H1 (cell line): Measurements from ENCODE around the gene MAP2K7. TPM values are rescaled to one million over a fixed set of nuclear protein-coding genes. Genes with fewer than 3 reads are reported as not detected.

ENCODE experiments used
- CTCF ChIA-PET: fragments of 300-600 bp; sonication (Branson Sonifier 250); formaldehyde crosslinking; loops from one replicate; lab custom pipeline; 2021; ENCODE audit not compliant: partially characterized antibody; lab: Charles Lee
- POLR2A ChIA-PET: fragments of 300-600 bp; sonication (Branson Sonifier 250); formaldehyde crosslinking; loops from one replicate; lab custom pipeline; 2021; ENCODE audit warnings: inconsistent platforms; ENCODE audit not compliant: partially characterized antibody; lab: Charles Lee
- DNase-seq, 2 experiments: peaks; one replicate each; pipeline versions ENCODE4 v3.0.0 to v3.0.0-alpha.2; 2010 to 2022; ENCODE audit warnings: low spot score in 2 of 2, low read depth in 1 of 2, mixed read lengths in 1 of 2
- FAIRE-seq: peaks from 2 replicates; lab custom pipeline; 2011; peaks lifted over from hg19 to GRCh38; lab: Jason Lieb, UNC
- H2AFZ ChIP-seq: 2 replicates; pipeline ENCODE4 v1.8.1; 2012; ENCODE audit warnings: low read length, inconsistent platforms
- H2AK5ac ChIP-seq: 2 replicates; pipeline ENCODE4 v1.6.1; 2013; ENCODE audit warnings: low read depth, low read length
- H2BK120ac ChIP-seq: replicated peaks from 2 replicates; pipeline ENCODE3; 2013; ENCODE audit warnings: low read depth, low read length, inconsistent platforms
- H2BK12ac ChIP-seq: 2 replicates; pipeline ENCODE4 v1.6.1; 2013; ENCODE audit warnings: low read depth, low read length
- H2BK15ac ChIP-seq: 2 replicates; pipeline ENCODE4 v1.6.1; 2013; ENCODE audit warnings: low read length
- H2BK20ac ChIP-seq: 2 replicates; pipeline ENCODE4 v1.6.1; 2013; ENCODE audit warnings: low read length
- H2BK5ac ChIP-seq: 2 replicates; pipeline ENCODE4 v1.6.1; 2013; ENCODE audit warnings: low read depth, low read length
- H3K14ac ChIP-seq: 2 replicates; pipeline ENCODE4 v1.6.1; 2013; ENCODE audit warnings: inconsistent platforms; ENCODE audit not compliant: insufficient read length
- H3K18ac ChIP-seq: 2 replicates; pipeline ENCODE4 v1.6.1; 2013; ENCODE audit warnings: low read length; ENCODE audit errors: extremely low read depth
- H3K23ac ChIP-seq: 2 replicates; pipeline ENCODE4 v1.6.1; 2013; ENCODE audit warnings: inconsistent platforms; ENCODE audit not compliant: insufficient read length
- H3K23me2 ChIP-seq: 2 replicates; pipeline ENCODE4 v1.6.1; 2013; ENCODE audit warnings: low read depth, low read length
- H3K27ac ChIP-seq: 2 replicates; pipeline ENCODE4 v1.6.1; 2011; ENCODE audit warnings: low read depth, low read length, inconsistent platforms
- H3K27me3 ChIP-seq, 4 experiments: replicated peaks in 1 of 4; 1 replicate in 1 of 4; 2 replicates in 3 of 4; pipeline versions ENCODE4 v1.6.1 to v1.8.1; 2011 to 2013; ENCODE audit warnings: low read length in 3 of 4, mild to moderate bottlenecking in 3 of 4, inconsistent platforms in 2 of 4, mixed read lengths in 2 of 4, moderate library complexity in 1 of 4; ENCODE audit not compliant: control insufficient read depth in 3 of 4, insufficient read depth in 3 of 4; ENCODE audit errors: extremely low read depth in 1 of 4
- H3K36me3 ChIP-seq, 4 experiments: 2 replicates each; pipeline versions ENCODE4 v1.6.1 to v1.8.1; 2011 to 2013; ENCODE audit warnings: mild to moderate bottlenecking in 4 of 4, low read length in 3 of 4, moderate library complexity in 2 of 4, control low read depth in 1 of 4, inconsistent platforms in 1 of 4; ENCODE audit not compliant: insufficient read depth in 4 of 4, control insufficient read depth in 2 of 4
- H3K4ac ChIP-seq: replicated peaks from 2 replicates; pipeline ENCODE3; 2013; ENCODE audit warnings: low read length, low read depth, mixed read lengths, inconsistent platforms; ENCODE audit not compliant: insufficient read length
- H3K4me1 ChIP-seq, 4 experiments: replicated peaks in 1 of 4; 1 replicate in 1 of 4; 2 replicates in 3 of 4; pipeline versions ENCODE4 v1.6.1 to v1.8.1; 2011 to 2013; ENCODE audit warnings: low read length in 3 of 4, inconsistent platforms in 2 of 4, mixed read lengths in 1 of 4; ENCODE audit not compliant: insufficient read depth in 4 of 4, control insufficient read depth in 3 of 4
- H3K4me2 ChIP-seq, 2 experiments: 2 replicates each; pipeline versions ENCODE4 v1.6.1 to v1.8.1; 2011 to 2013; ENCODE audit warnings: low read depth in 2 of 2, low read length in 2 of 2, control low read depth in 1 of 2, inconsistent platforms in 1 of 2, mild to moderate bottlenecking in 1 of 2; ENCODE audit not compliant: insufficient read depth in 1 of 2
- H3K4me3 ChIP-seq, 4 experiments: fragments of 200-600, 300-600 bp in 1 of 4; sonication (generic), shearing (Covaris generic), sonication (Bioruptor Twin) in 1 of 4; 2 replicates each; pipeline versions ENCODE4 v1.5.1 to v1.8.1; 2011 to 2016; ENCODE audit warnings: low read length in 4 of 4, low read depth in 3 of 4, control low read depth in 2 of 4, inconsistent platforms in 2 of 4, mild to moderate bottlenecking in 2 of 4, mixed read lengths in 1 of 4, moderate library complexity in 1 of 4; ENCODE audit not compliant: insufficient read depth in 2 of 4; ENCODE audit errors: extremely low read depth in 1 of 4
- H3K56ac ChIP-seq: replicated peaks from 2 replicates; pipeline ENCODE3; 2013; ENCODE audit warnings: low read depth, mild to moderate bottlenecking, mixed read lengths, low read length, inconsistent platforms; ENCODE audit not compliant: insufficient read length
- H3K79me1 ChIP-seq: 2 replicates; pipeline ENCODE4 v1.6.1; 2013; ENCODE audit warnings: low read depth, low read length, control low read depth
- H3K79me2 ChIP-seq, 2 experiments: 2 replicates each; pipeline versions ENCODE4 v1.6.1 to v1.8.1; 2012 to 2013; ENCODE audit warnings: low read length in 2 of 2, mild to moderate bottlenecking in 2 of 2, inconsistent platforms in 1 of 2; ENCODE audit not compliant: insufficient read depth in 2 of 2, control insufficient read depth in 1 of 2
- H3K9ac ChIP-seq, 4 experiments: replicated peaks in 1 of 4; 1 replicate in 1 of 4; 2 replicates in 3 of 4; pipeline versions ENCODE4 v1.6.1 to v1.8.1; 2011 to 2013; ENCODE audit warnings: low read depth in 3 of 4, low read length in 3 of 4, control low read depth in 2 of 4, mild to moderate bottlenecking in 2 of 4, moderate library complexity in 2 of 4, inconsistent platforms in 1 of 4; ENCODE audit errors: extremely low read depth in 1 of 4
- H3K9me3 ChIP-seq, 2 experiments: 2 replicates each; pipeline versions ENCODE4 v1.6.1 to v1.8.1; 2012 to 2013; ENCODE audit warnings: mild to moderate bottlenecking in 2 of 2, moderate library complexity in 2 of 2, control low read depth in 1 of 2, inconsistent platforms in 1 of 2, low read depth in 1 of 2, low read length in 1 of 2, mixed read lengths in 1 of 2; ENCODE audit not compliant: insufficient read depth in 2 of 2
- H4K20me1 ChIP-seq, 2 experiments: replicated peaks in 1 of 2; 2 replicates each; pipeline versions ENCODE3 to v1.8.1; 2011 to 2013; ENCODE audit warnings: inconsistent platforms in 2 of 2, low read length in 2 of 2, mild to moderate bottlenecking in 1 of 2; ENCODE audit not compliant: insufficient read depth in 2 of 2, control insufficient read depth in 1 of 2
- H4K5ac ChIP-seq: 2 replicates; pipeline ENCODE4 v1.6.1; 2013; ENCODE audit warnings: low read length, low read depth, mixed read lengths, inconsistent platforms; ENCODE audit not compliant: insufficient read length
- H4K8ac ChIP-seq: 2 replicates; pipeline ENCODE4 v1.8.0; 2013; ENCODE audit warnings: mild to moderate bottlenecking, moderate library complexity, low read length, inconsistent platforms; ENCODE audit not compliant: insufficient read depth; ENCODE audit errors: extremely low read depth
- H4K91ac ChIP-seq: replicated peaks from 2 replicates; pipeline ENCODE3; 2013; ENCODE audit warnings: low read length, mixed read lengths, inconsistent platforms; ENCODE audit not compliant: insufficient read length
- KDM1A ChIP-seq: fragments of 200-600, 300-600 bp; sonication (generic); IDR thresholded peaks from 2 replicates; pipeline ENCODE4 v1.7.1; 2016; ENCODE audit warnings: mild to moderate bottlenecking, low read length, borderline replicate concordance
- KDM4A ChIP-seq: IDR thresholded peaks from one replicate; pipeline ENCODE4 v1.7.1; 2012; ENCODE audit warnings: low read depth, mild to moderate bottlenecking, moderate library complexity, low read length, inconsistent platforms; ENCODE audit not compliant: severe bottlenecking
- SP1 ChIP-seq: IDR thresholded peaks from 2 replicates; pipeline ENCODE4 v1.6.1; 2011; ENCODE audit warnings: low read depth, low read length
- WGBS, 2 experiments: shearing (Covaris generic) in 1 of 2; methylation state at CpG; one replicate each; pipeline versions ENCODE4 v1.1.6 to v1.1.7; 2013 to 2015; ENCODE audit warnings: low lambda C conversion rate in 2 of 2, mixed read lengths in 2 of 2, inconsistent platforms in 1 of 2, low coverage in 1 of 2, missing lambda C conversion rate in 1 of 2; ENCODE audit not compliant: insufficient replicate concordance in 2 of 2, insufficient coverage in 1 of 2, insufficient read length in 1 of 2; ENCODE audit errors: extremely low coverage in 1 of 2, missing lambda C conversion rate in 1 of 2; 5-methylcytosine and 5-hydroxymethylcytosine counted together
- polyA plus RNA-seq, 7 experiments: library from polyadenylated mRNA; depleted of rRNA in 3 of 7; stranded (reverse) in 5 of 7; unstranded in 2 of 7; fragments of >200 nt in 5 of 7; fragments of 200-250 nt in 2 of 7; gene quantifications; 1 replicate in 5 of 7; 2 replicates in 1 of 7; 4 replicates in 1 of 7; pipeline versions ENCODE4 v1.2.1 to v1.2.3, GENCODE V29; 2011 to 2013; ENCODE audit warnings: missing spikeins in 2 of 7, mixed read lengths in 2 of 7
- total RNA-seq: library from RNA; stranded (reverse); fragmentation: NEBNext Ultra II Directional; extraction: Animal tissue kit (Norgen Biotek cat#: 25700); gene quantifications from 2 replicates; pipeline ENCODE4 v1.2.1, GENCODE V29; 2021

The MAP2K7 gene
- total and polyA plus RNA-seq, 2 of the 8 experiments (the other 6 are each of a cell fraction or from before 2014, with no cell fraction given), result 8.9 to 38.3 TPM

- H4K91ac ChIP-seq, result no peak overlapping the region
- no peak for TF ChIP-seq KDM4A
- TF ChIP-seq KDM1A, result peak; percentile 63; the same call in 1 of the 2 replicates
- no peak for TF ChIP-seq SP1
- TF ChIP-seq, all 59 proteins: peak for 1
- H4K20me1 ChIP-seq, result no peaks in the 10 kb centered on the region
- no peak overlapping the region for H3K56ac ChIP-seq
- peaks cover 1% of the 10 kb centered on the region; the same call in 1 of the 2 replicates for H3K23me2 ChIP-seq
- DNase-seq (no peak), FAIRE-seq (no peak)
- no peak overlapping the region for H3K4me2 ChIP-seq
- H2BK15ac ChIP-seq, result no peak overlapping the region
- no peaks in the 10 kb centered on the region for H3K79me2 ChIP-seq
- H3K14ac ChIP-seq, result no peak overlapping the region
- H2AFZ ChIP-seq, result no peak overlapping the region
- H3K27ac ChIP-seq, result no peak overlapping the region
- no peak overlapping the region for H4K8ac ChIP-seq
- H3K18ac ChIP-seq, result no peak overlapping the region
- H2BK5ac ChIP-seq, result no peak overlapping the region
- no peaks in the 10 kb centered on the region for H3K4me1 ChIP-seq
- CTCF ChIA-PET, result interaction anchor here (0.7 to 3.0 kb wide), 3 partner anchors 13 to 29 kb away, joined by 3 to 13 read pairs (median 8); partner anchors contain the start of gene MAP2K7
- H3K4ac ChIP-seq, result no peak overlapping the region
- H2BK20ac ChIP-seq, result 0 out of 2 replicates have a peak overlapping the region, but pooled peaks have one; percentile 18
- no peak overlapping the region for H2AK5ac ChIP-seq
- no peak overlapping the region for H2BK120ac ChIP-seq
- H3K4me3 ChIP-seq, result no peak overlapping the region
- H3K36me3 ChIP-seq, result no peaks in the 10 kb centered on the region
- H3K9me3 ChIP-seq, result no peaks in the 10 kb centered on the region
- 88% methylated on average over 3 of the region's 3 CpGs; no CpG with 5 or more reads in 1 of the 2 experiments for WGBS, 2 experiments
- no peak overlapping the region for H4K5ac ChIP-seq
- H3K23ac ChIP-seq, result no peak overlapping the region
- H3K27me3 ChIP-seq, result no peaks in the 10 kb centered on the region
- no peak overlapping the region for H2BK12ac ChIP-seq
- POLR2A ChIA-PET, result interaction anchor here (0.6 to 1.8 kb wide), 4 partner anchors 9 to 316 kb away, joined by 3 to 6 read pairs (median 4); partner anchors contain the start of gene CTXN1
- no peak overlapping the region for H3K9ac ChIP-seq
- H3K79me1 ChIP-seq, result no peaks in the 10 kb centered on the region
Measured at GRCh38 chr19:7881910-7882309, 21.8 kb upstream of the MAP2K7 start.
